Measurements from ENCODE around the gene F2RL1.

DNA sequence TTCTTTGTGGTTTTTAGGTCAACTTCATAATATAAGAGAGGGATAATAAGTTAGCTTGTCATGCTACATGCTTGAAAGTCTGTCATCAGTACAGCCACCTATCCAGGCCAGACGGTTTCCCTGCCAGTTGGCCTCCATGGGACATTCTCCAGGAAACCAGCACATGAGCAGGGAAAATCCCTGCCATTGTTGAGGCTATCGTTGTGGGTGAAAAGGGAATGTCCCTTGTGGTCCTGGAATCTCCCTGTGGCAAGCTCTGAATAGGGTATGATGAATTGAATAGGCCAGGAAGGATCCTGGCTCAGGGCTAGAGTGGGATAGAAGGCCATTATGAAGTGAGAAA lies 12.3 kb downstream of the F2RL1 start:
- TF ChIP-seq, protein P1, sequence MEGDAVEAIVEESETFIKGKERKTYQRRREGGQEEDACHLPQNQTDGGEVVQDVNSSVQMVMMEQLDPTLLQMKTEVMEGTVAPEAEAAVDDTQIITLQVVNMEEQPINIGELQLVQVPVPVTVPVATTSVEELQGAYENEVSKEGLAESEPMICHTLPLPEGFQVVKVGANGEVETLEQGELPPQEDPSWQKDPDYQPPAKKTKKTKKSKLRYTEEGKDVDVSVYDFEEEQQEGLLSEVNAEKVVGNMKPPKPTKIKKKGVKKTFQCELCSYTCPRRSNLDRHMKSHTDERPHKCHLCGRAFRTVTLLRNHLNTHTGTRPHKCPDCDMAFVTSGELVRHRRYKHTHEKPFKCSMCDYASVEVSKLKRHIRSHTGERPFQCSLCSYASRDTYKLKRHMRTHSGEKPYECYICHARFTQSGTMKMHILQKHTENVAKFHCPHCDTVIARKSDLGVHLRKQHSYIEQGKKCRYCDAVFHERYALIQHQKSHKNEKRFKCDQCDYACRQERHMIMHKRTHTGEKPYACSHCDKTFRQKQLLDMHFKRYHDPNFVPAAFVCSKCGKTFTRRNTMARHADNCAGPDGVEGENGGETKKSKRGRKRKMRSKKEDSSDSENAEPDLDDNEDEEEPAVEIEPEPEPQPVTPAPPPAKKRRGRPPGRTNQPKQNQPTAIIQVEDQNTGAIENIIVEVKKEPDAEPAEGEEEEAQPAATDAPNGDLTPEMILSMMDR (IDR thresholded peaks at IDR 0.05; ENCODE audit: low read depth, low read length), result no peak
- no peak for TF ChIP-seq EZH2phosphoT487 (IDR thresholded peaks at IDR 0.05; ENCODE audit: low read depth)
